Fibroblast of mammary gland (primary cell): ENCODE results near the gene PLOD3.

Experiments
- DNase-seq: peaks from one replicate; pipeline ENCODE4 v3.0.0-alpha.2; 2010; ENCODE audit warnings: low read depth
- H3K4me3 ChIP-seq: 2 replicates; pipeline ENCODE4 v1.5.1; 2011; ENCODE audit warnings: low read depth, mild to moderate bottlenecking, low read length, moderate library complexity; ENCODE audit not compliant: control insufficient read depth
- CTCF ChIP-seq: conservative IDR thresholded peaks from 2 replicates; pipeline ENCODE4 v1.5.1; 2011; ENCODE audit warnings: low read depth, low read length, inconsistent platforms; ENCODE audit not compliant: control insufficient read depth, insufficient read depth

Gene PLOD3

GRCh38 chr7:101156277-101156676 is 61.1 kb downstream of the PLOD3 start:
- peak; percentile 27 for TF ChIP-seq CTCF
- H3K4me3 ChIP-seq = no peak overlapping the region
- no peak for DNase-seq
